IMR-90 (cell line): ENCODE results near the gene KBTBD7.

Experiments
- BHLHE40 ChIP-seq: fragments of 150-350 bp; IDR thresholded peaks from 2 replicates; pipeline ENCODE4 v1.6.1; 2016; ENCODE audit warnings: mild to moderate bottlenecking, low read depth, low read length
- CEBPB ChIP-seq: IDR thresholded peaks from 2 replicates; pipeline ENCODE4 v1.6.1; 2012; ENCODE audit warnings: low read depth, low read length, improper control_type of control experiment
- CTCF ChIP-seq: conservative IDR thresholded peaks from 2 replicates; pipeline ENCODE4 v1.5.1; 2012; ENCODE audit warnings: mild to moderate bottlenecking, low read depth, low read length, improper control_type of control experiment
- ELK1 ChIP-seq: fragments of 150-350 bp; IDR thresholded peaks from 2 replicates; pipeline ENCODE4 v1.6.1; 2016; ENCODE audit warnings: low read depth, mild to moderate bottlenecking, low read length, moderate library complexity, borderline replicate concordance
- FOS ChIP-seq: fragments of 150-350 bp; IDR thresholded peaks from 2 replicates; pipeline ENCODE4 v1.6.1; 2016; ENCODE audit warnings: low read depth, low read length
- MAZ ChIP-seq: IDR thresholded peaks from 2 replicates; pipeline ENCODE4 v1.6.1; 2012; ENCODE audit warnings: low read depth, mild to moderate bottlenecking, low read length, improper control_type of control experiment, moderate library complexity, borderline replicate concordance
- MXI1 ChIP-seq: IDR thresholded peaks from 2 replicates; pipeline ENCODE4 v1.6.1; 2012; ENCODE audit warnings: low read depth, mild to moderate bottlenecking, low read length, moderate library complexity, borderline replicate concordance
- NFE2L2 ChIP-seq: fragments of 150-350 bp; IDR thresholded peaks from 2 replicates; pipeline ENCODE4 v1.6.1; 2016; ENCODE audit warnings: low read depth, mild to moderate bottlenecking, low read length
- POLR2A ChIP-seq: IDR thresholded peaks from 2 replicates; pipeline ENCODE4 v1.6.1; 2012; ENCODE audit warnings: mild to moderate bottlenecking, low read depth, low read length
- RAD21 ChIP-seq: IDR thresholded peaks from 2 replicates; pipeline ENCODE4 v1.6.1; 2012; ENCODE audit warnings: low read length, improper control_type of control experiment
- RCOR1 ChIP-seq: IDR thresholded peaks from 2 replicates; pipeline ENCODE4 v1.6.1; 2012; ENCODE audit warnings: mild to moderate bottlenecking, low read length, improper control_type of control experiment; ENCODE audit not compliant: insufficient replicate concordance
- RFX5 ChIP-seq: IDR thresholded peaks from 2 replicates; pipeline ENCODE4 v1.8.0; 2012; ENCODE audit warnings: low read depth, mild to moderate bottlenecking, low read length, moderate library complexity
- SMC3 ChIP-seq: fragments of 150-350 bp; IDR thresholded peaks from 2 replicates; pipeline ENCODE4 v1.6.1; 2016; ENCODE audit warnings: low read depth, mild to moderate bottlenecking, antibody characterized with exemption, low read length, moderate library complexity
- USF2 ChIP-seq: fragments of 150-350 bp; IDR thresholded peaks from 2 replicates; pipeline ENCODE4 v1.6.1; 2017; ENCODE audit warnings: mild to moderate bottlenecking, antibody characterized with exemption, low read length, low read depth

DNA sequence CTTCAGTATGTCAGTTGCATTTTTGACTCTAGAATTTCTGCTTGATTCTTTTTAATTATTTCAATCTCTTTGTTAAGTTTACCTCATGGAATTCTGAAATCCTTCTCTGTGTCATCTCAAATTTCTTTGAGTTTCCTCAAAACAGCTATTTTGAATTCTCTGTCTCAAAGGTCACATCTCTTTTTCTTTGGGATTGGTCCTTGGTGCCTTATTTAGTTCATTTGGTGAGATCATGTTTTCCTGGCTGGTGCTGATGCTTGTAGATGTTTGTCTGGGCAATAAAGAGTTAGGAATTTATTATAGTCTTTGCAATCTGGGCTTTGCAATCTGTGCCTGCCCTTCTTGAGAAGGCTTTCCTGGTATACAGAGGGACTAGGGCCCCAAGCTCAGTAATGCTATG, 18.5 kb upstream of the KBTBD7 start:
- no peak for TF ChIP-seq CTCF
- TF ChIP-seq RCOR1: no peak
- TF ChIP-seq POLR2A: no peak
- no peak for TF ChIP-seq RAD21
- no peak for TF ChIP-seq ELK1
- no peak for TF ChIP-seq USF2
- no peak for TF ChIP-seq CEBPB
- TF ChIP-seq MXI1: no peak
- no peak for TF ChIP-seq FOS
- TF ChIP-seq NFE2L2: no peak
- no peak for TF ChIP-seq MAZ
- TF ChIP-seq BHLHE40: no peak
- TF ChIP-seq SMC3: no peak
- no peak for TF ChIP-seq RFX5
